Activated T-helper 9 cell treated with anti-CD3 and anti-CD28 coated beads, Interleukin-2, amount 50 U/mL, for 16 hours (primary cell): Measurements from ENCODE around the gene PTER.

Source experiments
- DNase-seq: peaks from one replicate; pipeline ENCODE4 v3.0.0-alpha.2; 2020; ENCODE audit warnings: low read depth

PTER gene

DNA sequence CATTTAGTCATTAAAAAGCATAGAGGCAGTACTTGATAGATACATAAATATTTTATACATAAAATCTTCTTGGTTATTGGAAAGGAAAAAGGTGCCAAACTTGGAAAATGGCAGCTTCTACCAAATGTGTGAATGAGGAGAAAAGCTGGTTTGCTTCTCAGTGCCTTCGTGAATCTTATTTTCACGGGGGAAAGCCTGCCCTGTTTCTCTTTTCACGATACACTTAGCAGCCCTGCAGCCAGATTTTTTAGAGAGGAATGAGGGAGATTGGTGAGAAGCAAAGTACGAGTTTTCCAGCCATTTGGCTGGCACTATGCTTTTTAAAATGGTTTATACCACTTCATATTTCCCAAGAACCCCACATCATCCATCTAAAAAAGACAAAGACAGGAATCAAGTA is 107.8 kb downstream of the PTER start:
- no peak for DNase-seq

DNA sequence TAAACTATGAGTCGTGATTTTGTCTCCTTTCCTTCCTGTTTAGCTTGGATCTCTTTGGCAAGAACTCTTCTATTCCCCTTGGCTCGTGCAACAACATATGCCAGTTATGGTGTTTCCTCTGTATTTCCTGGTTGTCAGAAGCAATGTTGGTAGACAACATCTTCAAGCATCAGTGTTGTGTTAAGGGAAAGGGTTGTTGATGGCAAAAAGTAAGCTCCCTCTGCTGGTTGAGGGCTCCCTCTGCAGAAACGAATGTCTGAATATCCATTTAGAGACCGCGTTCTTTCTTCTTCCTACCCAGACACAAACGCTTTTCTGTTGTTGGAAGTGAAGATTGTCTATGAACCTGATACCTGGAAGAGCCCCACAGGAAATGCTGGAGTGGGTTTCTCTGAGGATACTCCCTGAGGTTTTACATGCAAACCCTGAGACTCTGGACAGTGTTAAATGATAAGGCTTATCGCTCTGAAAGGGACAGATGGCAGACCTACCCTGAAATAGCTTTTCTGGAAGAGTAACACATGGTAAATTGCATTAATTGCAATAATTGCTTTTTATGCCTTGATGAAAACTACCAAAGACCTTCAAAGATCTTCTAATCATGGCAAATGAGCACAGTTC is 108.4 kb downstream of the PTER start:
- DNase-seq = no peak

DNA sequence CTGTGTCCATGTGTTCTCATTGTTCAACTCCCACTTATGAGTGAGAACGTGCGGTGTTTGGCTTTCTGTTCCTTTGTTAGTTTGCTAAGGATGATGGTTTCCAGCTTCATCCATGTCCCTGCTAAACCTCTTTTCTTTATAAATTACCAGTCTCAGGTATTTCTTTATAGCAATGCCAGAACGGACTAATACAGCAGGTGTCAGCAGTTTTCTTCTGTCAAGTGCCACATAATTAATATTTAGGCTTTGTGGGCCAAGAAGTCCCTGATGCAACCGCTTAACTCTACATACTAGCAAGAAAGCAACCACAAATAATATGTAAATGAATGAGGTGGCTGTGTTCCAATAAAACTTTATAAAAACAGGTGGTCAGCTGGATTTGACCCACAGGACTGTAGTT is 111.2 kb downstream of the PTER start:
- DNase-seq = no peak

DNA sequence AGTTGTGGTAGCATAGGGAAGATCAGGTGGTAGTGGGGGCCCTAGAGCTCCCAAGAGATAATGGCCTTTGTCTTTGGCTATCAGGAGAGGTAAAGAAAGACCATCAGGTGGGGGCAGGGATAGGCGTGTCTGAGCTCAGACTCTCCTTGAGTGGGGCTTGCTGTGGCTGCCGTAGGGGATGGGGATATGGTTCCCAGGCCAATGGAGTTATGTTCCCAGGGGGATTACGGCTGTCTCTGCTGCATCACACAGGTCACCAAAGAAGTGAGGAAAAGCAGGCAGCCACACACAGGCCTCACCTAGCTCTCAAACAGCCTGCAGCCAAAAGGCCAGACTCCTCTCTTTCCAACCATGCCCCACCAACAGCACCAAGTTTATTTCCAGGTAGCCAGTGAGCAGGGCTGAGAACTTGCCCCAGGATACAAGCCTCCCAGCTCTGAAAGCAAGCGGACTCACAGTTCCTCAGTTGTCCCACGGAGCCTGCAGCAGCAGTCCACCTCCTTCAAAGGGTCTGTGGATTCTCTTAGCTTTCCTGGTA is 122.5 kb downstream of the PTER start:
- DNase-seq = no peak

DNA sequence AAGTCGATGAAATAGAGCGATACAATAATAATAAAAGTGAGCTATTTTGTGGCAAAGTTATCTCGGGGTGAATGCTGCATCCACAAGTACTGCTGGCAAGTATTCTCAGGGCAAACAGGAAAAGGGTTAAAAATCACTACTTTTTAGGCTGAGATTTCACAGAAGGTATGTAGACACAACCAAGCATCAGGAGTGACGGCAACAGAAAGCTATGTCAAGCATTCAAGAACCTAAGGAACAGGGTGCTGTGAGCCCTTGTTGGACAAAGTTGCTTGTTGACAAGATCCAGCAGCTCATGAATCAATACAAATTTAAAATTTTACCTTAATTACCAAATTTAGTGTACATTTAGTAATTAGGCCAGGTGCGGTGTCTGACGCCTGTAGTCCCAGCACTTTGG is 126.1 kb downstream of the PTER start:
- no peak for DNase-seq
